Ammon's horn (tissue), 1 donor: ENCODE data around the gene SCYL1.

Experiments
- DNase-seq: peaks from one replicate; pipeline ENCODE4 v3.0.0-alpha.2; 2016; ENCODE audit warnings: low spot score

The SCYL1 gene

GRCh38 chr11:65524741-65525545, at the start of gene SCYL1:
Gene SCYL1, plus strand, starts transcription at chr11:65525083. Its CDS starts 71 bp downstream, at chr11:65525154.
- peak; percentile 93 for DNase-seq

GRCh38 chr11:65476632-65477148, 48.2 kb upstream of the SCYL1 start:
- DNase-seq: no peak

- DNase-seq: peak; percentile 97
Measured at GRCh38 chr11:65477149-65477965, 47.5 kb upstream of the SCYL1 start.

- peak; percentile 50 for DNase-seq
Measured at GRCh38 chr11:65478388-65479183, 46.3 kb upstream of the SCYL1 start.

GRCh38 chr11:65479184-65480145, 45.4 kb upstream of the SCYL1 start:
- DNase-seq: peak; percentile 79

GRCh38 chr11:65482306-65482850, 42.5 kb upstream of the SCYL1 start:
- DNase-seq: no peak

GRCh38 chr11:65485920-65486219, 39.0 kb upstream of the SCYL1 start:
- peak; percentile 29 for DNase-seq

GRCh38 chr11:65486570-65487466, 38.1 kb upstream of the SCYL1 start:
- no peak for DNase-seq

GRCh38 chr11:65487467-65488272, 37.2 kb upstream of the SCYL1 start:
- peak; percentile 100 for DNase-seq

GRCh38 chr11:65488273-65489034, 36.4 kb upstream of the SCYL1 start:
- DNase-seq: peak; percentile 58

- DNase-seq: peak; percentile 70
Measured at GRCh38 chr11:65489035-65489705, 35.7 kb upstream of the SCYL1 start.

GRCh38 chr11:65489706-65490320, 35.1 kb upstream of the SCYL1 start:
- peak; percentile 10 for DNase-seq

GRCh38 chr11:65491163-65491465, 33.8 kb upstream of the SCYL1 start:
- no peak for DNase-seq

- peak; percentile 77 for DNase-seq
Measured at GRCh38 chr11:65491614-65492386, 33.1 kb upstream of the SCYL1 start.

GRCh38 chr11:65492387-65492636, 32.6 kb upstream of the SCYL1 start:
- no peak for DNase-seq

- DNase-seq: peak; percentile 91
Measured at GRCh38 chr11:65492637-65493366, 32.1 kb upstream of the SCYL1 start.
